Activated CD4-positive, alpha-beta T cell treated with anti-CD3 and anti-CD28 coated beads for 24 hours (primary cell): ENCODE data around the gene RPL22.
"Not testable (repeated sequence)": the region's sequence is repeated elsewhere in the genome, so short reads cannot be mapped to it uniquely, and the experiment has no call there.

Source experiments
- DNase-seq, 2 donors: peaks; one replicate each; pipeline ENCODE4 v3.0.0-alpha.2; 2020; ENCODE audit warnings: low read depth in 2 of 2

Gene RPL22

GRCh38 chr1:6233376-6233775 is 34.0 kb upstream of the RPL22 start:
- DNase-seq, result no peak

DNA sequence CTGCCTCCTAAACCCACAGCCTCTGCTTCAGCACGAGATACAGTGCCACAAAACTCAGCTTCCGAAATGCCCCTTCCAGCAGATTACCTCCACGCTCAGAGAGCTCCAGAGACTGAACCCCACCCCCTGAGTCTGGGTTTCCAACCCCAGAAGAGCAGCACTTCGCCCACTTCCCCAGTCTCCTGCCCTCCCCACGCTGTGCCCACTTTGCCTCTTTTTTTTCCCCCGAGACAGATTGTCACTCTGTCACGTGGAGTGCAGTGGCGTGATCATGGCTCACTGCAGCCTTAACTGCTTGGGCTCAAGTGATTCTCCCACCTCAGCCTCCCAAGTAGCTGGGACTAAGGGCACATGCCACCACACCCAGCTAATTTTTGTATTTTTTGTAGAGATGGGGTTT is 26.3 kb upstream of the RPL22 start:
- no peak for DNase-seq

- no peak for DNase-seq
Observed at GRCh38 chr1:6224718-6225117, 25.3 kb upstream of the RPL22 start.

GRCh38 chr1:6223617-6224016 is 24.2 kb upstream of the RPL22 start:
- DNase-seq, result no peak

DNA sequence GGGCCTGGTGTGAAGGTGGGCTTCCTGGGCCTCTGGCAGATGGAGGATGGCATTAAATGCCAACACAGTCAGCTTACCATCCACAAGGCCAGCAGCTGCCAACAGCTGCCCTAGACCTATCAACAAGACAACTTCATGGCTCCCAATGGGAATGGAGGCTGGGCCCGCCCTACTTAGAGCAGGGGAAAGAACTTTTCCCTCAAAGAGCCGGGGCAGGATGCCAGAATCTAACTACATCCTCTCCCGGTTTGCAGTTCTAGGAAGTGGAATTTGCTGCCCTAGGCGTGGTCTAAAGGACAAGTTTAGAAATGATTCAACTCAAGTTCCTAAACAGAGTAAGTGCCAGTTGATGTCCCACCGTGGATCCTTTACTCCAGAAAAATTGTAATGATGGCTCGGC is 23.2 kb upstream of the RPL22 start:
- no peak for DNase-seq

DNA sequence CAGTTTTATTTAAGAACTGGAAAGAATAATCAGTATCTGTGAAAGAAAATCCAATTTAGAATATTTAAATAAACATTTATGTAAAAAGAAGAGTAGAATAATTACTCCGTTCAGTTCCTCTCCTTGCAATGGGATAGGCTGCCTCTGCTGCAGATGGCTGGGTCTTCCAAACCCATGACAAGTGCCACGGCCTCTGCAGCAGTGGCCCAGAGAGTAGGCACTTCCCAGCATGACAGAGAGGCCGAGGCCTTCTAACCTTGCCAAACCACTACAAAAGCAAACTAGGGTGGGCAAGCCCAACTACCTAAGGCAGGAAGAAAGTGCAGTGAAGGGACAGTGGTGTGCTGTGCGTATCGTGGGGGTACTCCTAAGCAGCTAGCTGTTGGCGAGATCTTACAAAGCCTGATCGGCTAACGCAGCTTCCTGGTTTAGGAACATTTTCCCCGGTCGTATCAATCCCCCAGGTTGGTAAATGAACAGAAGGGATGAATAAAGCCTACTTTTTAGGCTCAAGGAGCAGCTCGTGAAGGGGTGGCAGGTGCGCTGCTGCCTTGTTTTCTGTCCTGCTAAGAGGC is 21.9 kb upstream of the RPL22 start:
- DNase-seq, result no peak

DNA sequence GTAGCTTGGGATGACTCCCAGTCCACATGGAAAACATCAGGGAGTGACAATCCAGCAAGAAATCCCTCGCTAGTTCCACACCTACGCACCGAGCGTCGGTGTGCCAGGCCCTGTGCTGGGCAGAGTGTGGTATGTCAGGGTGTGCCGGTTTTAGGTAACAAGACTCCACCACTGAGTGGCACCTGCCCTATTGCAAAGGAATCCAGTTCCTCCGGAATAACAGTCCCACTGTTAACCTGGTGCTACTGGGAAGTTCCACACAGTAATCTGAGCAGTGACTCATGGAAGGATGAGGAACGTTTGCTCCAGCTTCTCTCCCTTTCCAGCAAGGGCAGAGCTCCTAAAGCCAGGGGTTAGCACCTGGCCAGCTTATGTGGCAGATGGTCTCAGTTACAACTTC is 20.8 kb upstream of the RPL22 start:
- no peak for DNase-seq

DNA sequence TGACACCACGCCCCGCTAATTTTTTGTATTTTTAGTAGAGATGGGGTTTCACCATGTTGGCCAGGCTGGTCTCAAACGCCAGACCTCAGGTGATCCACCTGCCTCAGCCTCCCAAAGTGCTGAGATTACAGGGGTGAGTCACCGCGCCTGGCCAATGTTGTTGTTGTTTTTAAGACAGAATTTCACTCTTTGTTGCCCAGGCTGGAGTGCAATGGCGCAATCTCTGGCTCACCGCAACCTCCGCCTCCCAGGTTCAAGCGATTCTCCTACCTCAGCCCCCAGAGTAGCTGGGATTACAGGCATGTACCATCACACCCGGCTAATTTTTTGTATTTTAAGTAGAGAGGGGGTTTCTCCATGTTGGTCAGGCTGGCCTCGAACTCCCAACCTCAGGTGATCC is 20.2 kb upstream of the RPL22 start:
- DNase-seq, result not testable (repeated sequence)

- no peak for DNase-seq
Observed at GRCh38 chr1:6218375-6219164, 19.2 kb upstream of the RPL22 start.

DNA sequence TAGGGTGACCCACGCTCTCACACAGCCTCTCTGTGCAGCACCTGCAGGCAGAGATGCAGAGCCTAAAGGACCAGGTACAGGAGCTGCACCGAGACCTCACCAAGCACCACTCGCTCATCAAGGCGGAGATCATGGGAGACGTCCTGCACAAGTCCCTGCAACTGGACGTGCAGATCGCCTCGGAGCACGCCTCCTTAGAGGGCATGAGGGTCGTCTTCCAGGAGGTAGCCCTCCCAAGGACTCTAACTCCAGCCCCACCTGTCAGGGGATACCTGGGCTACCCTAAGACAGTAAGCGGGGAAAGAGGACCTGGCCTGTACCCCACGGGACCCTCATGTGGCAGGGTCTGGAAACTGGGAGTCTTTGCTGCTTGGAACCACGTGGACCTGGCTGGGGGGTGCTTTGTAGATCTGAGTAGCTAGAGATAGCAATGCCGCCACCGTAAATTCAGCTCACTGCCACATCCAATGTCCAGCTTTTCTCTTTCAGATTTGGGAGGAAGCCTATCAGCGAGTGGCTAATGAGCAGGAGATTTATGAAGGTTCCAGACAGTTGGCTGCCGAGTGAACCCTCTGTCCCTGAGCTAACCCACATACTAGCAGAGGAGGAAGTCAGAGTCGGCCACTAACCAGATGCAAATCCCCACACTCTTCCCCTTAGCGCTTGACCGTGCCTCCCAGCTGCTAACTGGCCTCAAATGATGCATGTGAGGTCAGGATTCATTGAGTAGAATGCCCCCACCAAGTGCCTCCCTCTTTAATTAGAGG is 13.0 kb upstream of the RPL22 start:
- DNase-seq, result no peak

DNA sequence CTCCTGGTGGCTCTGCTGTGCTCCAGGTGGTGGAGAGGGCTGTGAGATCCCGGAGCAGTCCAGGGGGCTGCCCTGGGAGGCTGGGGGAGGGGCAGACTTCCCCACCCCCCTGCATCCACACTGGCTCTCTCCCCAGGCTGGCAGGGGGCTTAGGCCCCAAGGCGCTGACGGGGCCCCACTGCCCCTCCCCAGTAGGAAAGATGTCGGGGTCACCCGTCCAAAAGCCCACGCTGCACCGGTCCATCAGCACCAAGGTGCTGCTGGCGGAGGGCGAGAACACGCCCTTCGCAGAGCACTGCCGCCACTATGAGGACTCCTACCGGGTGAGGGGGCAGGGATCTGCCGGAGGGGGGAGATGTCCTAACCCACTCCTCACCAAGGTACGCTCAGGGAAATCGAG is 12.3 kb upstream of the RPL22 start:
- no peak for DNase-seq

GRCh38 chr1:6210591-6211355 is 11.4 kb upstream of the RPL22 start:
- DNase-seq, result no peak

GRCh38 chr1:6209661-6210580 is 10.5 kb upstream of the RPL22 start:
- no peak for DNase-seq

DNA sequence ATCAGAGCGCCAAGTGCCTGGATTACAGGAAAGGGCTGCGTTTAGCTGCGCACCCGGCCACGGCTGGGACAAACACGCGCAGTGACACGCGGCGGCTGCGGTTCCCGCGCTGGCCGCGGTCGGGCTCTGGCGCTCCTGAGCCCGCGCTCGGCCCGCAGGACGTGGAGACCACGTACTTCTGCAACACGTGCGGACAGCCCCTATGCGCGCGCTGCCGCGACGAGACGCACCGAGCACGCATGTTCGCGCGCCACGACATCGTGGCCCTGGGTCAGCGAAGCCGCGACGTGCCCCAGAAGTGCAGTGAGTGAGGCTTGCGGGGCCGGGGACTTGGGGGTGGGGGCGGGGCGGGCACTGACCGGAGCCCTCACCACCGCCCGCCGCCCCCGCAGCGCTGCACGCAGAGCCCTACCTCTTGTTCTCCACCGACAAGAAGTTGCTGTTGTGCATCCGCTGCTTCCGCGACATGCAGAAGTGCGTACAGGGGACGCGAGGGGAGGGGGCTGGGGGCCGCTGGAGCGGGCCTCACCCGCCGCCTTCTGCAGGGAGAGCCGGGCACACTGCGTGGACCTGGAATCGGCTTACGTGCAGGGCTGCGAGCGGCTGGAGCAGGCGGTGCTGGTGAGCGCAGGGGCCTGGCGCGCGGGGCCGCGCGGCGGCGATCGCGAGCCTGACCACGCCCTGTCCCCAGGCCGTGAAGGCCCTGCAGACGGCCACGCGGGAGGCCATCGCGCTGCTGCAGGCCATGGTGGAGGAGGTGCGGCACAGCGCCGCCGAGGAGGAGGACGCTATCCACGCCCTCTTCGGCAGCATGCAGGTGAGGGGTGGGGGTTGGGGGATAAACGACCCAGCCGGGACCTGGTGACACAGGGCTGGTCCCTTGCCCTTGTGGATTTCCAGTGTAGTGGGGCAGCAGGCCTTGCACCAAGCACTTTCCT is 9.6 kb upstream of the RPL22 start:
- DNase-seq, result no peak

GRCh38 chr1:6207921-6208320 is 8.5 kb upstream of the RPL22 start:
- no peak for DNase-seq

GRCh38 chr1:6207075-6207885 is 7.9 kb upstream of the RPL22 start:
- DNase-seq, result no peak

GRCh38 chr1:6206520-6206855 is 7.1 kb upstream of the RPL22 start:
- no peak for DNase-seq

- peak; percentile 42 to 59 for DNase-seq
Observed at GRCh38 chr1:6205849-6206519, 6.6 kb upstream of the RPL22 start, which contains the start of gene RNF207. TSS of gene RNF207 (plus strand) at chr1:6206119. CDS start at chr1:6206536, 417 bp downstream.

DNA sequence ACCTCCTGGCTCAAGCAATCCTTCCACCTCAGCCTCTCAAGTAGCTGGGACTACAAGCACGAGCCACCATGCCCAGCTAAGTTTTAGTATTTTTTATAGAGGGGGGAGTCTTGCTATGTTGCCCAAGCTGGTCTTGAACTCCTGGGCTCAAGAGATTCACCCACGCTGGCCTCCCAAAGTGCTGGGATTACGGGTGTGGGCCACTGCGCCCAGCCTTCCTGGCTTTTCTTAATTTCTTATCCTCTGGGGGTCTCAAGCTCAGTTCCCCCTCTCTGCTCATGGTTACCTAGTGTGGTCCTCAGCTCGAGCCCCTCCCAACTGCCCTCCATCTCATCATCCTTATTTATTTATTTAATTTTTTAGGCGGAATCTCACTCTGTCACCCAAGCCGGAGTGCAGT is 2.9 kb upstream of the RPL22 start:
- no peak for DNase-seq
